Endothelial cell of umbilical vein (primary cell): ENCODE results near the gene NUTM1. TPM values are rescaled to one million over a fixed set of nuclear protein-coding genes. Genes with fewer than 3 reads are reported as not detected.

Experiments
- BruUV-seq: library from RNA; stranded (reverse); fragments of 400-500 nt; replicated peaks from 2 replicates; lab custom pipeline; 2021; lab: Mats Ljungman, UMichigan
- CTCF ChIA-PET: fragments of 300-600, 350-600 bp; sonication (Branson Sonifier 250); formaldehyde crosslinking; loops from one replicate; lab custom pipeline; 2021; ENCODE audit warnings: antibody characterized with exemption, inconsistent platforms; lab: Charles Lee
- POLR2A ChIA-PET: fragments of 300-600, 350-600 bp; sonication (Branson Sonifier 250); formaldehyde crosslinking; loops from one replicate; lab custom pipeline; 2021; ENCODE audit warnings: antibody characterized with exemption, inconsistent platforms; lab: Charles Lee
- DNase-seq: peaks from one replicate; pipeline ENCODE4 v3.0.0-alpha.2; 2011; ENCODE audit warnings: low read depth, low spot score
- FAIRE-seq: peaks from 2 replicates; lab custom pipeline; 2011; peaks lifted over from hg19 to GRCh38; lab: Jason Lieb, UNC
- H2AFZ ChIP-seq: 2 replicates; pipeline ENCODE4 v1.6.0; 2012; ENCODE audit warnings: low read depth, low read length, control low read depth, inconsistent platforms
- H3K27ac ChIP-seq: 2 replicates; pipeline ENCODE4 v1.5.1; 2011; ENCODE audit warnings: low read depth, mild to moderate bottlenecking, control low read depth, low read length, moderate library complexity; ENCODE audit not compliant: insufficient read depth
- H3K27me3 ChIP-seq, 2 experiments: 2 replicates each; pipeline versions ENCODE4 v1.6.0 to v1.6.1; 2011; ENCODE audit warnings: low read length in 2 of 2, mixed read lengths in 1 of 2; ENCODE audit not compliant: control insufficient read depth in 2 of 2, insufficient read depth in 2 of 2
- H3K36me3 ChIP-seq, 2 experiments: 2 replicates in 1 of 2; 3 replicates in 1 of 2; pipeline ENCODE4 v1.5.1; 2011; ENCODE audit warnings: low read length in 2 of 2, mild to moderate bottlenecking in 1 of 2, moderate library complexity in 1 of 2; ENCODE audit not compliant: control insufficient read depth in 2 of 2, insufficient read depth in 2 of 2; ENCODE audit errors: extremely low read depth in 1 of 2
- H3K4me1 ChIP-seq: 3 replicates; pipeline ENCODE4 v1.5.1; 2011; ENCODE audit warnings: mild to moderate bottlenecking, low read length; ENCODE audit not compliant: control insufficient read depth, insufficient read depth; ENCODE audit errors: extremely low read depth
- H3K4me2 ChIP-seq: 2 replicates; pipeline ENCODE4 v1.6.1; 2011; ENCODE audit warnings: low read length, control low read depth, mixed read lengths; ENCODE audit not compliant: insufficient read depth
- H3K4me3 ChIP-seq, 3 experiments: fragments of 200-600 bp in 1 of 3; sonication (generic), shearing (Covaris generic) in 1 of 3; replicated peaks in 1 of 3; 2 replicates each; pipeline ENCODE4 v1.5.1; 2011 to 2016; ENCODE audit warnings: control low read depth in 3 of 3, low read length in 3 of 3, mild to moderate bottlenecking in 2 of 3, inconsistent platforms in 1 of 3, low read depth in 1 of 3, moderate library complexity in 1 of 3; ENCODE audit not compliant: insufficient read depth in 1 of 3
- H3K79me2 ChIP-seq: 2 replicates; pipeline ENCODE4 v1.6.0; 2012; ENCODE audit warnings: low read length, inconsistent platforms; ENCODE audit not compliant: control insufficient read depth, insufficient read depth
- H3K9ac ChIP-seq: replicated peaks from 2 replicates; pipeline ENCODE3; 2011; ENCODE audit warnings: low read length, control low read depth; ENCODE audit not compliant: insufficient read depth; ENCODE audit errors: extremely low read depth
- H3K9me1 ChIP-seq: replicated peaks from 3 replicates; pipeline ENCODE4 v1.6.0; 2011; ENCODE audit warnings: mild to moderate bottlenecking, low read length; ENCODE audit not compliant: control insufficient read depth, insufficient read depth; ENCODE audit errors: extremely low read depth
- H3K9me3 ChIP-seq: replicated peaks from 2 replicates; pipeline ENCODE4 v1.5.1; 2012; ENCODE audit warnings: low read length, inconsistent platforms; ENCODE audit not compliant: control insufficient read depth, insufficient read depth
- H4K20me1 ChIP-seq: replicated peaks from 2 replicates; pipeline ENCODE3; 2011; ENCODE audit warnings: mild to moderate bottlenecking, low read length; ENCODE audit not compliant: control insufficient read depth, insufficient read depth; ENCODE audit errors: extremely low read depth
- FOS ChIP-seq: IDR thresholded peaks from 2 replicates; pipeline ENCODE4 v1.6.1; 2011; ENCODE audit warnings: mild to moderate bottlenecking, low read length, moderate library complexity, borderline replicate concordance; ENCODE audit not compliant: insufficient read depth
- GATA2 ChIP-seq: IDR thresholded peaks from 2 replicates; pipeline ENCODE4 v1.7.0; 2011; ENCODE audit warnings: low read depth, mild to moderate bottlenecking, moderate library complexity, mixed read lengths, low read length; ENCODE audit not compliant: insufficient read length, insufficient read depth
- JUN ChIP-seq: IDR thresholded peaks from 2 replicates; pipeline ENCODE4 v1.6.1; 2011; ENCODE audit warnings: borderline replicate concordance, low read depth; ENCODE audit not compliant: insufficient read length, insufficient read depth
- MAX ChIP-seq: IDR thresholded peaks from 2 replicates; pipeline ENCODE4 v1.6.1; 2011; ENCODE audit not compliant: insufficient read depth, insufficient read length
- MYC ChIP-seq: IDR thresholded peaks from one replicate; pipeline ENCODE4 v1.6.1; 2011; ENCODE audit warnings: mild to moderate bottlenecking, low read depth, low read length
- POLR2AphosphoS5 ChIP-seq: IDR thresholded peaks from 2 replicates; pipeline ENCODE4 v1.6.1; 2012; ENCODE audit warnings: low read depth, mild to moderate bottlenecking, control low read depth, low read length, moderate library complexity; ENCODE audit not compliant: insufficient read depth
- dilution Hi-C: fragments of 300-500 bp; cut with MboI; formaldehyde crosslinking; loops from one replicate; pipeline ENCODE4 v1.15.0; 2019; ENCODE audit warnings: low sequenced_read_pairs; ENCODE audit not compliant: extremely low pct_ligation_motif_present
- intact Hi-C: fragments of 100-400 bp; cut with micrococcal nuclease; formaldehyde crosslinking; loops from one replicate; pipeline ENCODE4 v1.10.0; 2022
- polyA plus RNA-seq, 4 experiments: library from polyadenylated mRNA; depleted of rRNA in 3 of 4; stranded (reverse) in 3 of 4; unstranded in 1 of 4; fragments of >200 nt; gene quantifications; 2 replicates each; pipeline versions ENCODE4 v1.2.1 to v1.2.3, GENCODE V29; 2011 to 2012; ENCODE audit warnings: missing spikeins in 1 of 4
- total RNA-seq: library from RNA; stranded (reverse); gene quantifications from 2 replicates; pipeline ENCODE4 v1.2.3, GENCODE V29; 2021

The NUTM1 gene
- total and polyA plus RNA-seq, 2 donors (not counting 3 experiments of a cell fraction or from before 2014, with no cell fraction given) = not detected

- TF ChIP-seq POLR2AphosphoS5 (no peak), MAX (no peak), JUN (no peak), MYC (no peak), GATA2 (no peak), FOS (no peak)
- ChIA-PET CTCF (interaction anchor here (1.3 kb wide), 1 partner anchor 27 kb away, joined by 3 read pairs; the partner anchor contains the start of gene LPCAT4), POLR2A (no interaction called here)
- BruUV-seq = no TSS peak
- no peaks in the 10 kb centered on the region for H3K9me1 ChIP-seq
- peaks cover 32% of the 10 kb centered on the region for H3K4me1 ChIP-seq
- H3K9me3 ChIP-seq = no peaks in the 10 kb centered on the region
- intact Hi-C loops (loop anchor here (10.0 kb wide), 1 partner anchor 95 kb away; the partner anchor contains the start of gene GOLGA8A), dilution Hi-C loops (no loop called here)
- no peak overlapping the region for H3K4me2 ChIP-seq
- DNase-seq = no peak
- FAIRE-seq = no peak
- no peak overlapping the region for H3K27ac ChIP-seq
- H3K36me3 ChIP-seq = peaks cover 0 to 5% of the 10 kb centered on the region in 2 experiments
- H3K4me3 ChIP-seq = no peak overlapping the region
- no peak overlapping the region for H3K9ac ChIP-seq
- no peak overlapping the region for H2AFZ ChIP-seq
- no peaks in the 10 kb centered on the region for H3K27me3 ChIP-seq
- no peaks in the 10 kb centered on the region for H4K20me1 ChIP-seq
- H3K79me2 ChIP-seq = peaks cover 19% of the 10 kb centered on the region
Observed at GRCh38 chr15:34339946-34340345, 3.2 kb upstream of the NUTM1 start.
